HCT116 (cell line): ENCODE measurements around the gene NRAP. TPM values are rescaled to one million over a fixed set of nuclear protein-coding genes. Genes with fewer than 3 reads are reported as not detected.

Experiments
- ATAC-seq: fragments of 200-7000 bp; cut with Tn5 transposase; 2 replicates; pipeline ENCODE4 v1.9.1; 2020; ENCODE audit warnings: mild to moderate bottlenecking, moderate library complexity
- BruUV-seq: library from RNA; stranded (reverse); fragments of 400-500 nt; replicated peaks from 2 replicates; lab custom pipeline; 2021; lab: Mats Ljungman, UMichigan
- CTCF ChIA-PET: fragments of 300-600 bp; sonication (Branson Sonifier 250); formaldehyde crosslinking; loops from one replicate; lab custom pipeline; 2021; ENCODE audit warnings: antibody characterized with exemption; lab: Charles Lee
- POLR2A ChIA-PET: fragments of 300-600, 350-600 bp; sonication (Branson Sonifier 250); formaldehyde crosslinking; loops from one replicate; lab custom pipeline; 2021; ENCODE audit warnings: antibody characterized with exemption; lab: Charles Lee
- RAD21 ChIA-PET, 2 experiments: fragments of 300-600 bp; sonication (Branson Sonifier 250); formaldehyde crosslinking; loops; one replicate each; lab custom pipeline; 2023; ENCODE audit warnings: low total read pairs in 2 of 2; ENCODE audit not compliant: uncharacterized antibody in 2 of 2, unreplicated experiment in 2 of 2, low non-redundant PET in 1 of 2; lab: Charles Lee
- DNase-seq: peaks from one replicate; pipeline ENCODE4 v3.0.0-alpha.2; 2010; ENCODE audit warnings: low read depth, low spot score
- H2AFZ ChIP-seq: fragments of 200-600 bp; shearing (Covaris generic), sonication (generic); 2 replicates; pipeline ENCODE4 v1.6.1; 2017; ENCODE audit warnings: low read depth, mixed run types, mixed read lengths, antibody characterized with exemption, low read length; ENCODE audit not compliant: poor library complexity, severe bottlenecking
- H3K27ac ChIP-seq: 2 replicates; pipeline ENCODE4 v1.5.1; 2012; ENCODE audit warnings: low read depth, low read length
- H3K27me3 ChIP-seq: fragments of 200-600 bp; sonication (generic); 2 replicates; pipeline ENCODE4 v1.6.1; 2016; ENCODE audit warnings: mixed run types, low read length, mixed read lengths; ENCODE audit not compliant: insufficient read depth
- H3K36me3 ChIP-seq, 2 experiments: fragments of 200-500 bp in 1 of 2; fragments of 200-600 bp in 1 of 2; sonication (Bioruptor generic) in 1 of 2; sonication (generic) in 1 of 2; 2 replicates each; pipeline versions ENCODE4 v1.5.1 to v1.6.1; 2014 to 2016; ENCODE audit warnings: low read length in 2 of 2, inconsistent platforms in 1 of 2, mixed read lengths in 1 of 2, mixed run types in 1 of 2; ENCODE audit not compliant: insufficient read depth in 2 of 2, control insufficient read depth in 1 of 2
- H3K4me1 ChIP-seq, 2 experiments: fragments of 200-600 bp in 1 of 2; sonication (generic) in 1 of 2; 2 replicates each; pipeline versions ENCODE4 v1.5.1 to v1.6.1; 2012 to 2017; ENCODE audit warnings: low read length in 2 of 2, inconsistent platforms in 1 of 2, mild to moderate bottlenecking in 1 of 2, mixed read lengths in 1 of 2, mixed run types in 1 of 2, moderate library complexity in 1 of 2; ENCODE audit not compliant: insufficient read depth in 2 of 2, control insufficient read depth in 1 of 2
- H3K4me2 ChIP-seq: fragments of 200-600 bp; sonication (generic); 2 replicates; pipeline ENCODE4 v1.6.1; 2017; ENCODE audit warnings: mixed run types, low read length, mixed read lengths
- H3K4me3 ChIP-seq, 2 experiments: fragments of 200-600 bp in 1 of 2; sonication (generic) in 1 of 2; replicated peaks in 1 of 2; 2 replicates each; pipeline ENCODE4 v1.5.1; 2011 to 2016; ENCODE audit warnings: low read length in 2 of 2, control low read depth in 1 of 2, low read depth in 1 of 2, mild to moderate bottlenecking in 1 of 2, mixed read lengths in 1 of 2, mixed run types in 1 of 2
- H3K79me2 ChIP-seq: fragments of 200-600 bp; sonication (generic); 2 replicates; pipeline ENCODE4 v1.6.1; 2017; ENCODE audit warnings: mild to moderate bottlenecking, mixed run types, low read length, moderate library complexity, mixed read lengths; ENCODE audit not compliant: insufficient read depth
- H3K9ac ChIP-seq: fragments of 200-600 bp; sonication (generic); 2 replicates; pipeline ENCODE4 v1.6.1; 2016; ENCODE audit warnings: low read length, mixed read lengths
- H3K9me2 ChIP-seq: fragments of 200-600 bp; sonication (generic), shearing (Covaris generic); 2 replicates; pipeline ENCODE4 v1.6.1; 2017; ENCODE audit warnings: mixed run types, mild to moderate bottlenecking, moderate library complexity; ENCODE audit not compliant: insufficient read depth
- H3K9me3 ChIP-seq, 2 experiments: fragments of 200-500 bp in 1 of 2; fragments of 200-600 bp in 1 of 2; sonication (Bioruptor generic) in 1 of 2; sonication (generic) in 1 of 2; 2 replicates each; pipeline ENCODE4 v1.6.1; 2014 to 2017; ENCODE audit warnings: low read length in 2 of 2, mixed read lengths in 2 of 2, inconsistent platforms in 1 of 2, low read depth in 1 of 2, mild to moderate bottlenecking in 1 of 2, mixed run types in 1 of 2, moderate library complexity in 1 of 2; ENCODE audit not compliant: control insufficient read depth in 1 of 2, insufficient read depth in 1 of 2
- H4K20me1 ChIP-seq: fragments of 200-600 bp; sonication (generic), shearing (Covaris generic); 2 replicates; pipeline ENCODE4 v1.6.1; 2017; ENCODE audit warnings: mixed run types, mild to moderate bottlenecking, moderate library complexity; ENCODE audit not compliant: insufficient read depth
- ATF3 ChIP-seq: IDR thresholded peaks from 2 replicates; pipeline ENCODE4 v1.6.1; 2012
- CEBPB ChIP-seq: IDR thresholded peaks from 2 replicates; pipeline ENCODE4 v1.6.1; 2012; ENCODE audit warnings: low read depth
- CTCF ChIP-seq, 3 experiments: fragments of 200-600 bp in 1 of 3; sonication (generic) in 1 of 3; IDR thresholded peaks in 2 of 3; conservative IDR thresholded peaks in 1 of 3; 2 replicates each; pipeline ENCODE4 v1.5.1; 2012 to 2017; ENCODE audit warnings: low read depth in 2 of 3, low read length in 2 of 3, antibody characterized with exemption in 1 of 3, borderline replicate concordance in 1 of 3, control low read depth in 1 of 3, mild to moderate bottlenecking in 1 of 3, mixed read lengths in 1 of 3, mixed run types in 1 of 3, moderate library complexity in 1 of 3; ENCODE audit not compliant: insufficient read depth in 1 of 3
- EGR1 ChIP-seq: IDR thresholded peaks from 2 replicates; pipeline ENCODE4 v1.6.1; 2012; ENCODE audit warnings: low read depth
- ELF1 ChIP-seq: IDR thresholded peaks from 2 replicates; pipeline ENCODE4 v1.6.1; 2012; ENCODE audit warnings: low read depth, borderline replicate concordance
- EZH2 ChIP-seq: fragments of 200-600 bp; sonication (generic); IDR thresholded peaks from 2 replicates; pipeline ENCODE4 v1.6.1; 2017; ENCODE audit warnings: antibody characterized with exemption, mixed run types
- EZH2phosphoT487 ChIP-seq: fragments of 200-600 bp; IDR thresholded peaks from 2 replicates; pipeline ENCODE4 v1.6.1; 2018; ENCODE audit warnings: antibody characterized with exemption, borderline replicate concordance
- FOSL1 ChIP-seq: IDR thresholded peaks from 2 replicates; pipeline ENCODE4 v1.6.1; 2012; ENCODE audit warnings: low read depth
- JUND ChIP-seq: IDR thresholded peaks from 2 replicates; pipeline ENCODE4 v1.6.1; 2012
- MAX ChIP-seq: IDR thresholded peaks from 2 replicates; pipeline ENCODE4 v1.6.1; 2012
- POLR2AphosphoS5 ChIP-seq: IDR thresholded peaks from 2 replicates; pipeline ENCODE4 v1.6.1; 2011; ENCODE audit warnings: mild to moderate bottlenecking, low read depth, low read length, moderate library complexity
- RAD21 ChIP-seq: IDR thresholded peaks from 2 replicates; pipeline ENCODE4 v1.6.1; 2012; ENCODE audit warnings: low read depth, mild to moderate bottlenecking
- SP1 ChIP-seq: IDR thresholded peaks from 2 replicates; pipeline ENCODE4 v1.6.1; 2012; ENCODE audit warnings: low read depth
- TCF7L2 ChIP-seq: IDR thresholded peaks from 2 replicates; pipeline ENCODE4 v1.7.0; 2011; ENCODE audit warnings: borderline replicate concordance, inconsistent platforms; ENCODE audit not compliant: insufficient read depth, insufficient read length; ENCODE audit errors: extremely low read depth
- YY1 ChIP-seq: IDR thresholded peaks from 2 replicates; pipeline ENCODE4 v1.6.1; 2011; ENCODE audit warnings: low read length, low read depth, moderate library complexity, mild to moderate bottlenecking; ENCODE audit not compliant: insufficient replicate concordance; ENCODE audit errors: extremely low read depth
- ZBTB33 ChIP-seq: IDR thresholded peaks from 2 replicates; pipeline ENCODE4 v1.6.1; 2011; ENCODE audit warnings: mild to moderate bottlenecking, low read length, moderate library complexity; ENCODE audit not compliant: insufficient replicate concordance; ENCODE audit errors: extremely low read depth
- ZFX ChIP-seq: fragments of 450-650 bp; IDR thresholded peaks from 2 replicates; pipeline ENCODE4 v1.6.1; 2017
- ZNF274 ChIP-seq: fragments of 200-500 bp; sonication (Bioruptor generic); IDR thresholded peaks from 2 replicates; pipeline ENCODE4 v1.6.1; 2014; ENCODE audit warnings: mild to moderate bottlenecking, low read depth, low read length, inconsistent platforms
- intact Hi-C: fragments of 100-400 bp; cut with micrococcal nuclease; formaldehyde crosslinking; loops from 2 replicates; pipeline ENCODE4 v1.10.0; 2022
- total RNA-seq: library from RNA; stranded (reverse); gene quantifications from one replicate; pipeline ENCODE4 v1.2.1, GENCODE V29; 2021; ENCODE audit not compliant: unreplicated experiment

The NRAP gene
- total RNA-seq, 1 experiment from 2014 or later = not detected

- no peak for TF ChIP-seq RAD21
- no peak for TF ChIP-seq CTCF (IDR thresholded peaks at IDR 0.05 in 2 of 3, conservative IDR thresholded peaks at IDR 0.05 in 1 of 3; ENCODE audit: borderline replicate concordance in 1 of 3, insufficient read depth in 1 of 3, low read depth in 2 of 3, low read length in 2 of 3)
- TF ChIP-seq YY1 = no peak
- TF ChIP-seq EZH2phosphoT487 = no peak
- ATAC-seq (no peak), DNase-seq (no peak)
- Histone ChIP-seq H3K27me3 (no peaks in the 10 kb centered on the region), H3K27ac (no peak overlapping the region), H3K9ac (no peak overlapping the region), H4K20me1 (no peaks in the 10 kb centered on the region), H3K4me2 (no peak overlapping the region), H3K9me3 (no peaks in the 10 kb centered on the region), H3K4me3 (no peak overlapping the region), H3K9me2 (no peaks in the 10 kb centered on the region), H3K36me3 (no peaks in the 10 kb centered on the region), H2AFZ (no peak overlapping the region), H3K79me2 (no peaks in the 10 kb centered on the region), H3K4me1 (peaks cover 0 to 8% of the 10 kb centered on the region in 2 experiments; a peak in 2 of 4 replicates)
- POLR2A ChIA-PET = no interaction called here
- no TSS peak for BruUV-seq
- CTCF ChIA-PET = no interaction called here
- RAD21 ChIA-PET = no interaction called here
- intact Hi-C loops = no loop called here
These were observed 2.5 kb downstream of the NRAP start for GRCh38 chr10:113661332-113661731.

DNA sequence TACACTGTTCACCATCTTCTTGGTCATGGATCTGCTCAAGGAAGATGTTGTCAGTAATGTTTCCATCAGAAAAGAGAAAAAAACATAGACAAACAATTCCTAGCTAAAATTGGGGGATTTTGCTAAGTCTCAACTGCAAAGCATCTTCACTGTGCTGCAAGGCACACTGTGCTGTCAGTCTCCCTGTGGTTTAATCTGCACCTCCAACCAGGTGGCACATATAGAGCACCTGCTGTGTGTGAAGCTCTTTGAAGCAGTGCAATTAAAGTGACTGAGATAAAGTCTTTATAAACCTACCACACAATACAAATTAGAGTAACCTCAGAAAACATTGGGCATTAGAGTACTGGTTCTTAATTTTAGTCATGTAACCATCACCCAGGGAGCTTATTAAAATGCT lies 6.3 kb downstream of the NRAP start:
- ATAC-seq (no peak), DNase-seq (no peak)
- Histone ChIP-seq H3K27me3 (0 out of 2 replicates have a peak, but pooled peaks cover 5% of the 10 kb centered on the region), H3K9me3 (no peaks in the 10 kb centered on the region), H3K79me2 (no peaks in the 10 kb centered on the region), H3K27ac (no peak overlapping the region), H3K36me3 (no peaks in the 10 kb centered on the region)
- intact Hi-C loops = no loop called here
- POLR2A ChIA-PET = no interaction called here
- TF ChIP-seq EGR1 (no peak), ZFX (no peak), EZH2 (no peak), RAD21 (no peak), ZBTB33 (no peak), ZNF274 (no peak), FOSL1 (no peak), ATF3 (no peak), CEBPB (no peak), TCF7L2 (no peak), ELF1 (no peak), EZH2phosphoT487 (no peak), MAX (no peak), SP1 (no peak), JUND (no peak), POLR2AphosphoS5 (no peak)
- TF ChIP-seq, all 23 proteins: peak for 0
- no peaks in the 10 kb centered on the region for H4K20me1 ChIP-seq
- CTCF ChIA-PET = no interaction called here
- H3K4me2 ChIP-seq = no peak overlapping the region
- no peak overlapping the region for H3K9ac ChIP-seq
- no peaks in the 10 kb centered on the region for H3K9me2 ChIP-seq
- RAD21 ChIA-PET = no interaction called here
- H3K4me1 ChIP-seq = no peaks in the 10 kb centered on the region
- no peak overlapping the region for H3K4me3 ChIP-seq
- no TSS peak for BruUV-seq
- no peak overlapping the region for H2AFZ ChIP-seq
